ENCODE results near the gene SRSF11.

DNA sequence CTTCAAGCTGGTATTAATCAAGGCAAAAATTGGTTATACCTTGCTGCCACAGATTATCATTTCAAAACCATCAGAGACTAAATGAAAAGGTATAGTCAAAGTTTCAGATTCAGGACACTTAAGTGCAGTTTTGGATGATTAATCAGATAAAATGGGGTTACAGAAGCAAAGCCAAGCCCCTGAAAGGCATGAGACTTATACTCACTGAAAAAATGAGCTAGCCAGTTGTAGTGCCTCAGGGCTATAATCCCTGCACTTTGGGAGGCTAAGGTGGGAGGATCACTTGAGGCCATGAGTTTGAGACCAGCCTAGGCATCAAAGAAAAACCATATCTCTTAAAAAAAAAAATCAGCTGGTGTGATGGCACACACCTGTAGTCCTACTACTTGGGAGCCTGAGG, 31.0 kb upstream of the SRSF11 start:
- TF ChIP-seq POLR2A (IDR thresholded peaks at IDR 0.05) (no peak), POLR2AphosphoS5 (IDR thresholded peaks at IDR 0.05) (no peak)
- TF ChIP-seq, protein P1, sequence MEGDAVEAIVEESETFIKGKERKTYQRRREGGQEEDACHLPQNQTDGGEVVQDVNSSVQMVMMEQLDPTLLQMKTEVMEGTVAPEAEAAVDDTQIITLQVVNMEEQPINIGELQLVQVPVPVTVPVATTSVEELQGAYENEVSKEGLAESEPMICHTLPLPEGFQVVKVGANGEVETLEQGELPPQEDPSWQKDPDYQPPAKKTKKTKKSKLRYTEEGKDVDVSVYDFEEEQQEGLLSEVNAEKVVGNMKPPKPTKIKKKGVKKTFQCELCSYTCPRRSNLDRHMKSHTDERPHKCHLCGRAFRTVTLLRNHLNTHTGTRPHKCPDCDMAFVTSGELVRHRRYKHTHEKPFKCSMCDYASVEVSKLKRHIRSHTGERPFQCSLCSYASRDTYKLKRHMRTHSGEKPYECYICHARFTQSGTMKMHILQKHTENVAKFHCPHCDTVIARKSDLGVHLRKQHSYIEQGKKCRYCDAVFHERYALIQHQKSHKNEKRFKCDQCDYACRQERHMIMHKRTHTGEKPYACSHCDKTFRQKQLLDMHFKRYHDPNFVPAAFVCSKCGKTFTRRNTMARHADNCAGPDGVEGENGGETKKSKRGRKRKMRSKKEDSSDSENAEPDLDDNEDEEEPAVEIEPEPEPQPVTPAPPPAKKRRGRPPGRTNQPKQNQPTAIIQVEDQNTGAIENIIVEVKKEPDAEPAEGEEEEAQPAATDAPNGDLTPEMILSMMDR (IDR thresholded peaks at IDR 0.05 in 8 of 11, conservative IDR thresholded peaks at IDR 0.05 in 3 of 11) = no peak

Measured in spleen (tissue), 7 donors.